SK-N-SH treated with all-trans-retinoic acid at 6 μM for 48 hours (cell line): ENCODE measurements around the gene LIMCH1.

Experiments
- ARNTL ChIP-seq: fragments of 450-650 bp; formaldehyde crosslinking; IDR thresholded peaks from 2 replicates; pipeline ENCODE4 v1.5.0; 2020; ENCODE audit warnings: low read depth, mild to moderate bottlenecking, moderate library complexity, borderline replicate concordance
- CSDC2 ChIP-seq: fragments of 250-450 bp; sonication (Bioruptor Pico); IDR thresholded peaks from 2 replicates; pipeline ENCODE4 v1.5.0; 2020; ENCODE audit warnings: mild to moderate bottlenecking, moderate library complexity
- OSR1 ChIP-seq: fragments of 250-450 bp; sonication (Bioruptor Pico); IDR thresholded peaks from 2 replicates; pipeline ENCODE4 v1.8.0; 2022; ENCODE audit warnings: moderate library complexity, mild to moderate bottlenecking, inconsistent platforms
- PPARA ChIP-seq: fragments of 250-450 bp; sonication (Bioruptor Pico); IDR thresholded peaks from 2 replicates; pipeline ENCODE4 v1.5.0; 2020; ENCODE audit warnings: mild to moderate bottlenecking, borderline replicate concordance
- RARB ChIP-seq: fragments of 250-450 bp; sonication (Bioruptor Pico); IDR thresholded peaks from 2 replicates; pipeline ENCODE4 v1.8.0; 2021; ENCODE audit warnings: mild to moderate bottlenecking, moderate library complexity
- SNAI2 ChIP-seq: fragments of 250-450 bp; sonication (Bioruptor Pico); IDR thresholded peaks from 2 replicates; pipeline ENCODE4 v1.5.0; 2020; ENCODE audit warnings: mild to moderate bottlenecking, moderate library complexity
- TCF4 ChIP-seq: fragments of 250-450 bp; sonication (Bioruptor Pico); IDR thresholded peaks from 2 replicates; pipeline ENCODE4 v1.8.0; 2021; ENCODE audit warnings: mild to moderate bottlenecking, moderate library complexity, borderline replicate concordance
- TOX ChIP-seq: fragments of 250-450 bp; sonication (Bioruptor Pico); IDR thresholded peaks from 2 replicates; pipeline ENCODE4 v1.8.0; 2021; ENCODE audit warnings: mild to moderate bottlenecking, moderate library complexity, borderline replicate concordance
- ZFP3 ChIP-seq: fragments of 250-450 bp; sonication (Bioruptor Pico); IDR thresholded peaks from 2 replicates; pipeline ENCODE4 v1.5.0; 2020; ENCODE audit warnings: mild to moderate bottlenecking, moderate library complexity
- ZFP30 ChIP-seq: fragments of 450-650 bp; formaldehyde crosslinking; IDR thresholded peaks from 2 replicates; pipeline ENCODE4 v1.5.0; 2022; ENCODE audit warnings: mild to moderate bottlenecking, moderate library complexity
- ZNF70 ChIP-seq: fragments of 450-650 bp; formaldehyde crosslinking; IDR thresholded peaks from 2 replicates; pipeline ENCODE4 v1.5.0; 2020; ENCODE audit warnings: mild to moderate bottlenecking, moderate library complexity
- TF ChIP-seq, protein P1 (sequence below): fragments of 250-450 bp; sonication (Bioruptor Pico); IDR thresholded peaks from 2 replicates; pipeline ENCODE4 v1.8.0; 2021; ENCODE audit warnings: low read depth, mild to moderate bottlenecking, moderate library complexity, borderline replicate concordance
- TF ChIP-seq, protein P2 (sequence below): fragments of 250-450 bp; sonication (Bioruptor Pico); IDR thresholded peaks from 2 replicates; pipeline ENCODE4 v1.8.0; 2020; ENCODE audit warnings: mild to moderate bottlenecking, moderate library complexity, borderline replicate concordance
- TF ChIP-seq, protein P3 (sequence below): fragments of 250-450 bp; sonication (Bioruptor Pico); IDR thresholded peaks from 2 replicates; pipeline ENCODE4 v1.5.1; 2020; ENCODE audit warnings: low read depth, mild to moderate bottlenecking, moderate library complexity

DNA sequence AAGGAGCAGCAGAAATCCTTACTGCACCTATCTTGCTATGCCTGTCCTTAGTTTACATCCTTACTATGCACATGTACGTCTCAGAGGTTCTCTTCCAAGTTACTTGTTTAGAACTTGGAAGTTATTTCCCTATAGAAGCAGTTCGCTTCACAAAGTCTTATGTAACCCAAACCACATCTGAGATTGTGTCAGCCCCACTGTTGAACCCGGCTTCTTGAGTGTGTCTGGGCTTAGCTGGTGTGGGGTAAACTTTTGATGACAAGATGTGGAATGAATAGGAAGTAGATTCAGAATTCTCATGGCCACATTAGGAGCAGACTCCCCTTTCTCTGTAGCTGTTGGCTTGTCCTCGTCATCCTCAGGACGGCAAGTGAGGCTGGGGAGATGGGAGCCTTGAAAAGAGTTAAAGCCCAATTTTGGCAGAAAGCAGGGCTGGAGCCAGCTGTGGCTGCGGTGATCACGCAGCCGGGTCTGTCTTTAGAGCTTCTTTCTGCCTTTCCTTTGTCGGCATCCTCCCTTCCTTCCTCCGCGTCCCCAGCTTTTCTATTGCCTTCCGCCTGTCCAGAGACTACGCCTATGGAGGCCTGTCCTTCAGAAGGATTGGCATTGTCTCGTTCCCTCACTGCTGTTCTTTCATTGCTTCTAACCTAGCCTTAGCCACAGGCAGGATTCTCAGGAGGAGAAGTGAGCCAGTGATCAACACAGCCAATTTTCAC lies 23.0 kb upstream of the LIMCH1 start:
- TF ChIP-seq PPARA (CRISPR knock-in tag) (no peak), ZFP3 (CRISPR knock-in tag) (no peak), CSDC2 (no peak), RARB (CRISPR knock-in tag) (no peak), TOX (CRISPR knock-in tag) (no peak), ZNF70 (no peak), SNAI2 (no peak), ZFP30 (CRISPR knock-in tag) (no peak), OSR1 (CRISPR knock-in tag) (no peak), TCF4 (no peak), ARNTL (no peak)
- TF ChIP-seq, protein P1, sequence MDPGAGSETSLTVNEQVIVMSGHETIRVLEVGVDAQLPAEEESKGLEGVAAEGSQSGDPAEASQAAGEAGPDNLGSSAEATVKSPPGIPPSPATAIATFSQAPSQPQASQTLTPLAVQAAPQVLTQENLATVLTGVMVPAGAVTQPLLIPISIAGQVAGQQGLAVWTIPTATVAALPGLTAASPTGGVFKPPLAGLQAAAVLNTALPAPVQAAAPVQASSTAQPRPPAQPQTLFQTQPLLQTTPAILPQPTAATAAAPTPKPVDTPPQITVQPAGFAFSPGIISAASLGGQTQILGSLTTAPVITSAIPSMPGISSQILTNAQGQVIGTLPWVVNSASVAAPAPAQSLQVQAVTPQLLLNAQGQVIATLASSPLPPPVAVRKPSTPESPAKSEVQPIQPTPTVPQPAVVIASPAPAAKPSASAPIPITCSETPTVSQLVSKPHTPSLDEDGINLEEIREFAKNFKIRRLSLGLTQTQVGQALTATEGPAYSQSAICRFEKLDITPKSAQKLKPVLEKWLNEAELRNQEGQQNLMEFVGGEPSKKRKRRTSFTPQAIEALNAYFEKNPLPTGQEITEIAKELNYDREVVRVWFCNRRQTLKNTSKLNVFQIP (CRISPR knock-in tag): no peak
- TF ChIP-seq, protein P2, sequence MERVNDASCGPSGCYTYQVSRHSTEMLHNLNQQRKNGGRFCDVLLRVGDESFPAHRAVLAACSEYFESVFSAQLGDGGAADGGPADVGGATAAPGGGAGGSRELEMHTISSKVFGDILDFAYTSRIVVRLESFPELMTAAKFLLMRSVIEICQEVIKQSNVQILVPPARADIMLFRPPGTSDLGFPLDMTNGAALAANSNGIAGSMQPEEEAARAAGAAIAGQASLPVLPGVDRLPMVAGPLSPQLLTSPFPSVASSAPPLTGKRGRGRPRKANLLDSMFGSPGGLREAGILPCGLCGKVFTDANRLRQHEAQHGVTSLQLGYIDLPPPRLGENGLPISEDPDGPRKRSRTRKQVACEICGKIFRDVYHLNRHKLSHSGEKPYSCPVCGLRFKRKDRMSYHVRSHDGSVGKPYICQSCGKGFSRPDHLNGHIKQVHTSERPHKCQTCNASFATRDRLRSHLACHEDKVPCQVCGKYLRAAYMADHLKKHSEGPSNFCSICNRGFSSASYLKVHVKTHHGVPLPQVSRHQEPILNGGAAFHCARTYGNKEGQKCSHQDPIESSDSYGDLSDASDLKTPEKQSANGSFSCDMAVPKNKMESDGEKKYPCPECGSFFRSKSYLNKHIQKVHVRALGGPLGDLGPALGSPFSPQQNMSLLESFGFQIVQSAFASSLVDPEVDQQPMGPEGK (CRISPR knock-in tag): no peak
- TF ChIP-seq, protein P3, sequence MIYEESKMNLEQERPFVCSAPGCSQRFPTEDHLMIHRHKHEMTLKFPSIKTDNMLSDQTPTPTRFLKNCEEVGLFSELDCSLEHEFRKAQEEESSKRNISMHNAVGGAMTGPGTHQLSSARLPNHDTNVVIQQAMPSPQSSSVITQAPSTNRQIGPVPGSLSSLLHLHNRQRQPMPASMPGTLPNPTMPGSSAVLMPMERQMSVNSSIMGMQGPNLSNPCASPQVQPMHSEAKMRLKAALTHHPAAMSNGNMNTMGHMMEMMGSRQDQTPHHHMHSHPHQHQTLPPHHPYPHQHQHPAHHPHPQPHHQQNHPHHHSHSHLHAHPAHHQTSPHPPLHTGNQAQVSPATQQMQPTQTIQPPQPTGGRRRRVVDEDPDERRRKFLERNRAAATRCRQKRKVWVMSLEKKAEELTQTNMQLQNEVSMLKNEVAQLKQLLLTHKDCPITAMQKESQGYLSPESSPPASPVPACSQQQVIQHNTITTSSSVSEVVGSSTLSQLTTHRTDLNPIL (CRISPR knock-in tag): no peak
